ENCODE measurements around the gene MRPL48. TPM values are rescaled to one million over a fixed set of nuclear protein-coding genes. Genes with fewer than 3 reads are reported as not detected.

The MRPL48 gene
- total and polyA plus RNA-seq, 2 of the 8 experiments (the other 6 are each of a cell fraction or from before 2014, with no cell fraction given): 34.9 to 59.9 TPM

DNA sequence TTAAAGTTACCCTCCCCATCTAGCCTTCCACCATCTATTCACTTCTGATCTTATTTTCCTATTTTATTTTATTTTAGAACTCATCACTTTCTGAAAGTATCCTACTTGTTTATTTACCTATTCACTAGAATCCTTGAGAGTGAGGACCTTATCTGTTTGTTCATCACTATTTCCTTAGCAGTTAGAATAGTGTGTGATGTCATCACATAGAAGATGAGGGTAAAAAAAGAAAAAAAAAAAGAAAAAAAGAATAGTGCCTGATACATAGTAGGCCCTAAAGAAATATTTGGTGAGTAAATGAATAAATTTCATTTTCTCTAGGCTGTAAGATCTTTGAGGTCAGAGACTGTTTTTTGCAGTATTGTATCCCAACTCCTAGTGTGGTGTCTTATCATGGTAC lies 125.8 kb downstream of the MRPL48 start:
- Histone ChIP-seq H3K4me1 (replicated peaks in 1 of 4; ENCODE audit: control insufficient read depth in 3 of 4, insufficient read depth in 4 of 4, low read length in 3 of 4) (no peaks in the 10 kb centered on the region), H2AK5ac (ENCODE audit: low read depth, low read length) (no peak overlapping the region), H3K4me2 (ENCODE audit: insufficient read depth in 1 of 2, low read depth in 2 of 2, low read length in 2 of 2) (no peak overlapping the region), H2BK120ac (replicated peaks; ENCODE audit: low read depth, low read length) (no peak overlapping the region), H4K5ac (ENCODE audit: insufficient read length, low read depth, low read length) (no peak overlapping the region), H3K27me3 (replicated peaks in 1 of 4; ENCODE audit: control insufficient read depth in 3 of 4, extremely low read depth in 1 of 4, insufficient read depth in 3 of 4, low read length in 3 of 4) (peaks cover 0 to 1% (median 0%) of the 10 kb centered on the region in 4 experiments; a peak in 1 of 7 replicates), H3K23ac (ENCODE audit: insufficient read length) (no peak overlapping the region), H3K9ac (replicated peaks in 1 of 4; ENCODE audit: extremely low read depth in 1 of 4, low read depth in 3 of 4, low read length in 3 of 4) (no peak overlapping the region), H4K91ac (replicated peaks; ENCODE audit: insufficient read length, low read length) (no peak overlapping the region), H3K23me2 (ENCODE audit: low read depth, low read length) (no peaks in the 10 kb centered on the region; the same call in 1 of the 2 replicates), H4K20me1 (replicated peaks in 1 of 2; ENCODE audit: control insufficient read depth in 1 of 2, insufficient read depth in 2 of 2, low read length in 2 of 2) (no peaks in the 10 kb centered on the region), H3K56ac (replicated peaks; ENCODE audit: insufficient read length, low read depth, low read length) (no peak overlapping the region), H3K18ac (ENCODE audit: extremely low read depth, low read length) (no peak overlapping the region), H2BK20ac (ENCODE audit: low read length) (no peak overlapping the region), H3K36me3 (ENCODE audit: control insufficient read depth in 2 of 4, insufficient read depth in 4 of 4, low read length in 3 of 4) (peaks cover 2 to 12% (median 3%) of the 10 kb centered on the region in 4 experiments; a peak in 5 of 8 replicates), H3K79me2 (ENCODE audit: control insufficient read depth in 1 of 2, insufficient read depth in 2 of 2, low read length in 2 of 2) (no peaks in the 10 kb centered on the region; a peak in 1 of 4 replicates), H3K4me3 (ENCODE audit: extremely low read depth in 1 of 4, insufficient read depth in 2 of 4, low read depth in 3 of 4, low read length in 4 of 4) (no peak overlapping the region), H3K14ac (ENCODE audit: insufficient read length) (no peak overlapping the region), H2BK5ac (ENCODE audit: low read depth, low read length) (no peak overlapping the region), H2AFZ (ENCODE audit: low read length) (no peak overlapping the region), H4K8ac (ENCODE audit: extremely low read depth, insufficient read depth, low read length) (no peak overlapping the region), H2BK15ac (ENCODE audit: low read length) (no peak overlapping the region), H3K4ac (replicated peaks; ENCODE audit: insufficient read length, low read depth, low read length) (no peak overlapping the region), H2BK12ac (ENCODE audit: low read depth, low read length) (no peak overlapping the region), H3K79me1 (ENCODE audit: low read depth, low read length) (no peaks in the 10 kb centered on the region), H3K27ac (ENCODE audit: low read depth, low read length) (no peak overlapping the region), H3K9me3 (ENCODE audit: insufficient read depth in 2 of 2, low read depth in 1 of 2, low read length in 1 of 2) (no peaks in the 10 kb centered on the region)
- CTCF ChIA-PET (ENCODE audit: partially characterized antibody): interaction anchor here (1.3 kb wide), 1 partner anchor 9 kb away, joined by 4 read pairs; no protein-coding TSS in a partner anchor
- TF ChIP-seq SIX5 (IDR thresholded peaks at IDR 0.05; ENCODE audit: low read depth, low read length): no peak
- TF ChIP-seq, protein P1, sequence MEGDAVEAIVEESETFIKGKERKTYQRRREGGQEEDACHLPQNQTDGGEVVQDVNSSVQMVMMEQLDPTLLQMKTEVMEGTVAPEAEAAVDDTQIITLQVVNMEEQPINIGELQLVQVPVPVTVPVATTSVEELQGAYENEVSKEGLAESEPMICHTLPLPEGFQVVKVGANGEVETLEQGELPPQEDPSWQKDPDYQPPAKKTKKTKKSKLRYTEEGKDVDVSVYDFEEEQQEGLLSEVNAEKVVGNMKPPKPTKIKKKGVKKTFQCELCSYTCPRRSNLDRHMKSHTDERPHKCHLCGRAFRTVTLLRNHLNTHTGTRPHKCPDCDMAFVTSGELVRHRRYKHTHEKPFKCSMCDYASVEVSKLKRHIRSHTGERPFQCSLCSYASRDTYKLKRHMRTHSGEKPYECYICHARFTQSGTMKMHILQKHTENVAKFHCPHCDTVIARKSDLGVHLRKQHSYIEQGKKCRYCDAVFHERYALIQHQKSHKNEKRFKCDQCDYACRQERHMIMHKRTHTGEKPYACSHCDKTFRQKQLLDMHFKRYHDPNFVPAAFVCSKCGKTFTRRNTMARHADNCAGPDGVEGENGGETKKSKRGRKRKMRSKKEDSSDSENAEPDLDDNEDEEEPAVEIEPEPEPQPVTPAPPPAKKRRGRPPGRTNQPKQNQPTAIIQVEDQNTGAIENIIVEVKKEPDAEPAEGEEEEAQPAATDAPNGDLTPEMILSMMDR (IDR thresholded peaks at IDR 0.05; ENCODE audit: control extremely low read depth in 1 of 3, insufficient read depth in 1 of 3, low read depth in 1 of 3, low read length in 3 of 3): no peak
- TF ChIP-seq, protein P2, sequence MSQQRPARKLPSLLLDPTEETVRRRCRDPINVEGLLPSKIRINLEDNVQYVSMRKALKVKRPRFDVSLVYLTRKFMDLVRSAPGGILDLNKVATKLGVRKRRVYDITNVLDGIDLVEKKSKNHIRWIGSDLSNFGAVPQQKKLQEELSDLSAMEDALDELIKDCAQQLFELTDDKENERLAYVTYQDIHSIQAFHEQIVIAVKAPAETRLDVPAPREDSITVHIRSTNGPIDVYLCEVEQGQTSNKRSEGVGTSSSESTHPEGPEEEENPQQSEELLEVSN (IDR thresholded peaks at IDR 0.05): no peak
- TF ChIP-seq RXRA (IDR thresholded peaks at IDR 0.05; ENCODE audit: insufficient read depth, low read depth, low read length): no peak
- DNase-seq (ENCODE audit: low read depth in 1 of 2, low spot score in 2 of 2) (no peak), FAIRE-seq (no peak)
- POLR2A ChIA-PET (ENCODE audit: partially characterized antibody): no interaction called here
